GM06990 (cell line): ENCODE measurements around the gene C1orf226.

Experiments
- DNase-seq: peaks from one replicate; pipeline ENCODE4 v3.0.0-alpha.2; 2011; ENCODE audit not compliant: insufficient read length; ENCODE audit errors: extremely low read depth
- H3K27me3 ChIP-seq: replicated peaks from 2 replicates; pipeline ENCODE4 v1.6.0; 2011; ENCODE audit warnings: low read length; ENCODE audit not compliant: control insufficient read depth, insufficient read depth
- H3K36me3 ChIP-seq: 2 replicates; pipeline ENCODE4 v1.5.1; 2011; ENCODE audit warnings: low read length; ENCODE audit not compliant: control insufficient read depth, insufficient read depth
- H3K4me3 ChIP-seq: replicated peaks from 2 replicates; pipeline ENCODE4 v1.5.1; 2011; ENCODE audit warnings: low read depth, mild to moderate bottlenecking, control low read depth, low read length
- TF ChIP-seq, protein P1 (sequence below): IDR thresholded peaks from 2 replicates; pipeline ENCODE4 v1.5.1; 2011; ENCODE audit warnings: low read length, control low read depth, mild to moderate bottlenecking, inconsistent platforms; ENCODE audit not compliant: insufficient read depth, poor library complexity, severe bottlenecking

C1orf226 gene

DNA sequence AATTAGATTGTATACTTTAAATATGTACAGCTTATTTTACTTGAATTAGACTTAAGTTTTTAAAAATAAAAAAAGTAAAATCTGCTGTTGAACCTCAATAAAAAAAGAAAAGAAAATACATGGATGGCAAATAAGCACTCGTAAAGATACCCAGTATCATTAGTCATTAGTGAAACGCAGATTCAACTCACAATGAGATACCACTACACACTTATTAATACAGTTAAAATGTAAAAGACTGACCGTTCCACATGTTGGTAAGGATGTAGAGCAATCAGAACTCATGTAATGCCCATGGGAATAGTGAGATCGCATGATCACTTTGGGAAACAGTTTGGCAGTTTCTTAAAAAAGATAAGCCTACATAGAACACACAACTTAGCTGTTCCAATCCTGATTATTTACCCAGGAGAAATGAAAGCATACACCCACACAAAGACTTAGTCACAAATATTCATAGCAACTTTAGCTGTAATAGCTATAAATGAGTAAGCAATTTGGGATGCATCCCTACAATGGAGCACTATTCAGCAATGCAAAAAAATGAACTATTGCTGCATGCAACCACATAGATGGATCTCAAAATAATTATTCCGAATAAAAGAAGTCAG, 23.1 kb downstream of the C1orf226 start:
- DNase-seq: no peak
- TF ChIP-seq, protein P1, sequence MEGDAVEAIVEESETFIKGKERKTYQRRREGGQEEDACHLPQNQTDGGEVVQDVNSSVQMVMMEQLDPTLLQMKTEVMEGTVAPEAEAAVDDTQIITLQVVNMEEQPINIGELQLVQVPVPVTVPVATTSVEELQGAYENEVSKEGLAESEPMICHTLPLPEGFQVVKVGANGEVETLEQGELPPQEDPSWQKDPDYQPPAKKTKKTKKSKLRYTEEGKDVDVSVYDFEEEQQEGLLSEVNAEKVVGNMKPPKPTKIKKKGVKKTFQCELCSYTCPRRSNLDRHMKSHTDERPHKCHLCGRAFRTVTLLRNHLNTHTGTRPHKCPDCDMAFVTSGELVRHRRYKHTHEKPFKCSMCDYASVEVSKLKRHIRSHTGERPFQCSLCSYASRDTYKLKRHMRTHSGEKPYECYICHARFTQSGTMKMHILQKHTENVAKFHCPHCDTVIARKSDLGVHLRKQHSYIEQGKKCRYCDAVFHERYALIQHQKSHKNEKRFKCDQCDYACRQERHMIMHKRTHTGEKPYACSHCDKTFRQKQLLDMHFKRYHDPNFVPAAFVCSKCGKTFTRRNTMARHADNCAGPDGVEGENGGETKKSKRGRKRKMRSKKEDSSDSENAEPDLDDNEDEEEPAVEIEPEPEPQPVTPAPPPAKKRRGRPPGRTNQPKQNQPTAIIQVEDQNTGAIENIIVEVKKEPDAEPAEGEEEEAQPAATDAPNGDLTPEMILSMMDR: no peak
- Histone ChIP-seq H3K27me3 (no peaks in the 10 kb centered on the region), H3K36me3 (no peaks in the 10 kb centered on the region), H3K4me3 (no peak overlapping the region)

DNA sequence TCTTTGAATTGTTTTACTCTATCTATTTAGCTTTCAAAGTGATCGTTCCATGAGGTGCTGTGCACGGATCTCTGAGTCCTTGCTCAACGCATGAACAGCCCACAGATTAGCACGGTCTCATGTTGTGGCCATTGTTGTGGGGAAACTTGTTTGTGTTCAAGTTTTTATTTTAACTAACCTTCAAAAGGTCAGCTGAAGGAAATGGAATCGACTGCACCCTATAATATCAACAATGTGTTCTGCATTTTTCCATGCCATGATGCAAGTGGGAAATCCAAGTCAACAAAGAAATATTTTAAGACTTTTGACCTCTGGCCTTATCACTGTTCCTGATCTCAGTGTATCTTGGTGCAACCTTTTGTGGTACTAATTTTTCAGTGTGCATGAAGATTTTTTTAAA, 24.3 kb downstream of the C1orf226 start:
- no peak overlapping the region for H3K4me3 ChIP-seq
- TF ChIP-seq, protein P1: no peak
- DNase-seq: no peak
- no peaks in the 10 kb centered on the region for H3K36me3 ChIP-seq
- H3K27me3 ChIP-seq: no peaks in the 10 kb centered on the region

DNA sequence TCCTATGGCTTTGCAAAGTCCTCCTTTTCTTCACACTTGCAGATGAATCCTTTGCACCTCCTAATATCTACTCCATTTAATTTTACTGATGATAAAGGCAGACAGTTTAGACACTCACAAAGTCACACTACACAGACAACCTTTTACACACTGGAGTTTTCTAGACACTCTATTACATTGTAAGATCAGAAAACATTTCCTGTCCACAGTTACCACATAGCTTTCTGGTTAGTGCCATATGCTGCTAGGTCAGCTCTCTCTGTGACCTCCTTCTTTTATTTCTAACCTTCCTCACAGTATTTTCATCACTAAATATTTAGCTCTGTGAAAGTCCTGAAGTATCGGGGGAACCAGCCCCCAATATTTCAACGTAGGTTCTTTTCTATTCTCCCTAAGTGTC, 25.3 kb downstream of the C1orf226 start:
- H3K36me3 ChIP-seq: no peaks in the 10 kb centered on the region
- no peak overlapping the region for H3K4me3 ChIP-seq
- DNase-seq: no peak
- no peaks in the 10 kb centered on the region for H3K27me3 ChIP-seq
- TF ChIP-seq, protein P1: no peak

DNA sequence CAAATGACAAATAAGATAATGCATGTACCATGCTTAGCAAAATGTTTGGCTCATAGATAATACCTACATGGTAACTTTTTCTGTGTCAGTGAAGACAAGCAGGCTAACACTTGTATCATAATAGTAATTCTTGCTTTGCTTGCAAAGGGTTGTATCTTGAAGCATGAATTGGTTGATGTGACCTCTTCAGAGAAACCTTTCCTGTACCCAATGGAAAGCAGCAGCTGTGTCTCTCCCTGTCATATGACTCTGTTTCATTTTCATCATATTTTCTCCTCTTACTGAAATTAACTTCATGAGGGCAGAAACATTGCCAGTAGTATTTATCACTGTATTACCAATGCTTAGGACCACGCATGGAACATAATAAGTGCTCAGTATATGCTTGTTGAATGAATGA, 26.0 kb downstream of the C1orf226 start:
- TF ChIP-seq, protein P1: no peak
- no peaks in the 10 kb centered on the region for H3K27me3 ChIP-seq

DNA sequence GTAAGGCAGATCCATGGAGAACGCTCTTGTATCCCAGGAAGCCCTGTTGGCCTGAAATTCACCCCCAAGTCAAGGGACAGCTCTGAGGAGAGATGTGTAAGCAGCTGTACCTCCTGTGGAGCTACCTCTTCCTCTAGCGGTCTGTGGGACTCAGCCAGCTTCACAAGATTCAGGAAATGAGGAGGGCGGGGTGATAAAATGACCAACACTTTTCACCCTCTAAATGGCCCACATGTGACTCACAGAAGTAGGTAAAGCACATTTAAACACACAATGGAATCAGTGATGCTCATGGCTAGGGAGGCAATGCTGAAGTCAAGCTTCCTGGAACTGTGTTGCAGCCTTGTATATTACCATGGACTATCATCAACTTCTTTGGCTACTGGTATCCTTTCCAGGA, 30.5 kb downstream of the C1orf226 start, which contains the start of gene SH2D1B:
Gene SH2D1B (minus strand): TSS at position 135 of the 400 bp plus-strand sequence. CDS start 120 bp downstream, at position 15.
- Histone ChIP-seq H3K4me3 (no peak within 1 kb of the TSS), H3K27me3 (no peaks in the 10 kb centered on the region), H3K36me3 (no peaks in the 10 kb centered on the region)
- TF ChIP-seq, protein P1: no peak
- DNase-seq: no peak

More for the DNA sequence above, 26.0 kb downstream of the C1orf226 start:
- no peaks in the 10 kb centered on the region for H3K36me3 ChIP-seq
- no peak overlapping the region for H3K4me3 ChIP-seq
- no peak for DNase-seq

DNA sequence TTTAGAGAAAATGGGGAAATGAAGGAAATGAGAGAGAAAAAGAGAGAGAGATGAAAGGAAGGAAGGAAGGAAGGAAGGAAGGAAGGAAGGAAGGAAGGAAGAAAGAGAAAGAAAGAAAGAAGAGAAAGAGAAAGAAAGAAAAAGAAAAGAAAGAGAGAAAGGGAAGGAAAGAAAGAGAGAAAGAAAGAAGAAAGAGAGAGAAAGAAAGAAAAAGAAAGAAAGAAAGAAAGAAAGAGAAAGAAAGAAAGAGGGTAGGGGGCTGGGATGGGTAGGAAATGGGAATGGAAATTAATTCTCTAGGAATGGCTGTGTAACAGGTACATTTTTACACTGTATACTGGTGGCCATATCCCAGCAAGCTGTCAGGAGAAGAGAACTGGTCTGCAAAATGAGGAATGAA, 34.7 kb downstream of the C1orf226 start:
- Histone ChIP-seq H3K36me3 (no peaks in the 10 kb centered on the region), H3K27me3 (no peaks in the 10 kb centered on the region), H3K4me3 (no peak overlapping the region)
- no peak for DNase-seq
- TF ChIP-seq, protein P1: no peak
